Mesothelial cell of epicardium (in vitro differentiated cells): ENCODE data around the gene SERPINA5. TPM values are rescaled to one million over a fixed set of nuclear protein-coding genes. Genes with fewer than 3 reads are reported as not detected.

ENCODE experiments used
- DNase-seq, 2 experiments: peaks; one replicate each; pipeline ENCODE4 v3.0.0; 2021; ENCODE audit warnings: low spot score in 2 of 2; ENCODE audit not compliant: unreplicated experiment in 2 of 2
- H3K27ac Mint-ChIP-seq: 2 replicates; pipeline ENCODE4 v1.8.0; 2021; ENCODE audit warnings: mixed read lengths
- H3K27me3 Mint-ChIP-seq: 2 replicates; pipeline ENCODE4 v1.8.0; 2021; ENCODE audit warnings: low read depth, mixed read lengths
- H3K36me3 Mint-ChIP-seq: 2 replicates; pipeline ENCODE4 v1.8.0; 2021; ENCODE audit warnings: mixed read lengths
- H3K4me1 Mint-ChIP-seq: 2 replicates; pipeline ENCODE4 v1.8.0; 2021; ENCODE audit warnings: mixed read lengths
- H3K4me3 Mint-ChIP-seq: 2 replicates; pipeline ENCODE4 v1.8.0; 2021; ENCODE audit warnings: mild to moderate bottlenecking, moderate library complexity, mixed read lengths
- H3K9me3 Mint-ChIP-seq: 2 replicates; pipeline ENCODE4 v1.8.0; 2021; ENCODE audit warnings: mixed read lengths
- total RNA-seq: library from RNA; stranded (reverse); gene quantifications from 3 replicates; pipeline ENCODE4 v1.2.1, GENCODE V29; 2021
- TF ChIP-seq, protein P1 (sequence below): fragments of 200-600 bp; sonication (generic); IDR thresholded peaks from one replicate; pipeline ENCODE4 v1.5.0; 2021; ENCODE audit warnings: antibody characterized with exemption; ENCODE audit not compliant: unreplicated experiment

SERPINA5 gene
- total RNA-seq, 1 donor from 2014 or later, result 0.16 TPM

DNA sequence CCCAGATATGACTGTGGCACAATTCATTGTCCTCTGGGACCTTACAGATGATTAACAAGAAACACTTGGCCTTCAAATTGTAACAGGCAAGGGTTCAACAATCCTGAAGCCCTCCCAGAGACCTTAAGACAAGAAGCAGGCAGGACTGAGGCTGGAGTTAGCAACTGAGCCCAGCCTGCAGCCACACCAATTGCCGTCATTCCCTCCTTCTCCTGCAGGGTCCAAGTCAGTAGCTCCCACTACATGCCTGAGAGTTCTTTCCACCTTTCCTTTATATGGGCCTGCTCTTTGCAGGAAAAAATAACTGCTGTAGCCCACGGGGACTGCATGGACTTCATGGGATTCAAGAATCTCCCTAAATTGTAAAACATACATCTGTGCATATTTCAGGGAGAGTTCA, 22.4 kb upstream of the SERPINA5 start:
- Mint-ChIP-seq H3K9me3 (peaks cover 24% of the 10 kb centered on the region), H3K4me1 (no peaks in the 10 kb centered on the region), H3K27ac (no peak overlapping the region), H3K36me3 (no peaks in the 10 kb centered on the region), H3K4me3 (no peak overlapping the region), H3K27me3 (peaks cover 33% of the 10 kb centered on the region)
- no peak for DNase-seq
- TF ChIP-seq, protein P1, sequence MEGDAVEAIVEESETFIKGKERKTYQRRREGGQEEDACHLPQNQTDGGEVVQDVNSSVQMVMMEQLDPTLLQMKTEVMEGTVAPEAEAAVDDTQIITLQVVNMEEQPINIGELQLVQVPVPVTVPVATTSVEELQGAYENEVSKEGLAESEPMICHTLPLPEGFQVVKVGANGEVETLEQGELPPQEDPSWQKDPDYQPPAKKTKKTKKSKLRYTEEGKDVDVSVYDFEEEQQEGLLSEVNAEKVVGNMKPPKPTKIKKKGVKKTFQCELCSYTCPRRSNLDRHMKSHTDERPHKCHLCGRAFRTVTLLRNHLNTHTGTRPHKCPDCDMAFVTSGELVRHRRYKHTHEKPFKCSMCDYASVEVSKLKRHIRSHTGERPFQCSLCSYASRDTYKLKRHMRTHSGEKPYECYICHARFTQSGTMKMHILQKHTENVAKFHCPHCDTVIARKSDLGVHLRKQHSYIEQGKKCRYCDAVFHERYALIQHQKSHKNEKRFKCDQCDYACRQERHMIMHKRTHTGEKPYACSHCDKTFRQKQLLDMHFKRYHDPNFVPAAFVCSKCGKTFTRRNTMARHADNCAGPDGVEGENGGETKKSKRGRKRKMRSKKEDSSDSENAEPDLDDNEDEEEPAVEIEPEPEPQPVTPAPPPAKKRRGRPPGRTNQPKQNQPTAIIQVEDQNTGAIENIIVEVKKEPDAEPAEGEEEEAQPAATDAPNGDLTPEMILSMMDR, result no peak

- Mint-ChIP-seq H3K9me3 (peaks cover 17% of the 10 kb centered on the region), H3K4me3 (no peak overlapping the region), H3K27me3 (peaks cover 30% of the 10 kb centered on the region), H3K36me3 (no peaks in the 10 kb centered on the region), H3K27ac (no peak overlapping the region), H3K4me1 (no peaks in the 10 kb centered on the region)
- no peak for DNase-seq
- TF ChIP-seq, protein P1, result no peak
Measured at GRCh38 chr14:94559638-94560290, 21.5 kb upstream of the SERPINA5 start.

DNA sequence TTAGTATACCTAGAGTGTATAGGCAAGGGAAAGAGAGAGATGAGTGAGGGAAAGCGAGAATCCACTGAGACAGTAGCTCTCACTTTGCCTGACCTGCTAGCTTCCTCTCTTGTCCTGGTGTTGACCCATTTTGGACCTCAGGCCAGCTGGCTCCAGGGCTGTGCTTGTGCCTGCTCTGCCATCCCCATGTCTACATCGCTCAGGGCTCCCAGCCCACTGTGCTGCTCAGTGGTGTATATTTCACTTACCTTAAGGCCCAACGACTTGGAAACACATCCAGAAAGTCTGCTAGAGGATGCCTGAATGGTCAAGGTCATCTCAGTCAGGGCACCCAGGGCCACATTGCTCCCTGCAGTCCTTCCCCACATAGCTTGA, 20.9 kb upstream of the SERPINA5 start:
- no peaks in the 10 kb centered on the region for H3K36me3 Mint-ChIP-seq
- H3K27ac Mint-ChIP-seq, result no peak overlapping the region
- H3K27me3 Mint-ChIP-seq, result peaks cover 29% of the 10 kb centered on the region
- H3K4me3 Mint-ChIP-seq, result no peak overlapping the region
- H3K9me3 Mint-ChIP-seq, result peaks cover 14% of the 10 kb centered on the region
- H3K4me1 Mint-ChIP-seq, result no peaks in the 10 kb centered on the region
- no peak for DNase-seq
- TF ChIP-seq, protein P1, result no peak

DNA sequence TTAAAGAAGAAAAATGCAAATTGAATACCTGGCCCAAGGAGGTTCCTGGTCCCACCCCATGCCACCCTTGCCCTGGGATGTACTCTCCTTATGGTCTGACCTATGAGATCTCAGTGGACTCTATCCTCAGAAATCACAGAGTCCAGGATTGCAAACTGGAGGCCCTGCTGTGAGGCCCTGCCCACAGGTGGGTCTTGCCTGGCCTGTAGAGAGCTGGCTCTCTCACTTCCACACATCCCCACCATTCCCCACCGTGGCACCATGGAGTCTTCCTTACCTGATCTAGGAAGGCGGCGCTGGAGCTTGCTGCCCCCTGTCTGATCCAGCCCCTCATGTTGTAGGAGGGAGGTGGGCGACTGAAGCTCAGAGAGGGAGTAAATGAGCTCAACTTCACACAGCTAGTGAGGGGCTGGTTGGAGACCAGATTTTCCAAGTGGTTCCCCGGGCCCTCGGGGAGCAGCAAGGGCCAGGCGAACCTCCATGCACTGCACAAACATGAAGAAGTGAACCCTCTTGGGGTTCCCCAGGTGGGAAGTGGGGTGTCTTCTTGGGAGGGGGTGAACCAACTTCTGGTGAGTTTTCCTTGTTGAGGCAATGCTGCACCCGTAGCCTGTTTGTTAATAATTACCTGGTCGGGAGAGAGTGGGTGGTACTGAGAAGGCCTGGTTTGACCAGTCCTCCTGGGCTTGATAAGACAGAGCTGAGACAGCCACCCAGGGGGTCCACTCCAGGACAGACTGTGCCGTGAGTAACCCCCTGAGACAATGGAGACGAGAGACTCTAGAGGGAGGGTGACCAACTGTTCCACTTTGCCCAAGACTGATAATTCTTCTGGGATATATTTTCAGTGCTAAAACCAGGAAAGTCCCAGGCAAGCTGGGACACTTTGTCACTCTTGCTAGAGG, 20.2 kb upstream of the SERPINA5 start, which contains the start of gene SERPINA4:
Gene SERPINA4 (plus strand): TSS at position 692 of the 905 bp plus-strand sequence. CDS start 2,041 bp downstream, outside the sequence.
- peaks cover 31% of the 10 kb centered on the region for H3K27me3 Mint-ChIP-seq
- DNase-seq, result no peak
- H3K27ac Mint-ChIP-seq, result no peak within 1 kb of the TSS
- no peak within 1 kb of the TSS for H3K4me3 Mint-ChIP-seq
- TF ChIP-seq, protein P1, result no peak
- no peaks in the 10 kb centered on the region for H3K4me1 Mint-ChIP-seq
- H3K9me3 Mint-ChIP-seq, result peaks cover 7% of the 10 kb centered on the region
- no peaks in the 10 kb centered on the region for H3K36me3 Mint-ChIP-seq

DNA sequence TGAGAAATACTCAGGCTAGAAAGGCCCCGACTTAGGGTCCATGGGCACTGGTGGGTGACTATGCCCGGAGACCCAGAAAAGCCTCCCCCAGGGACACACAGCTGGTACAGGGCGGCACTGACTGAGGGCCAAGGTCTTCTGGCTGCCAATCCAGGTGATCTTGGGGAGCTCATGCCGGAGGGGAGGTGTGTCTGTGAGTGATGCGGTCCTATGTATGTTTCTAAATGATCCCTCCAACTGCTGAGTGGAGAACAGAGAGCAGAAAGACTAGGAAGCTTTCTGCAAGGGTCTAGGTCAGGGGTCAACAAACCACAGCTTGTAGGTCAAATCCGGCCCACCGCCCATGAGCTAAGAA, 19.6 kb upstream of the SERPINA5 start:
- Mint-ChIP-seq H3K4me1 (no peaks in the 10 kb centered on the region), H3K36me3 (no peaks in the 10 kb centered on the region), H3K27me3 (peaks cover 38% of the 10 kb centered on the region), H3K9me3 (peaks cover 6% of the 10 kb centered on the region), H3K4me3 (no peak overlapping the region), H3K27ac (no peak overlapping the region)
- TF ChIP-seq, protein P1, result no peak
- DNase-seq, result no peak
